GM18907 (cell line): ENCODE data around the gene IL1RAPL1.
"Not testable (repeated sequence)": the region's sequence is repeated elsewhere in the genome, so short reads cannot be mapped to it uniquely, and the experiment has no call there.

Experiments used
- ATAC-seq: cut with Tn5 transposase; IDR thresholded peaks from one replicate; pipeline ENCODE4 v1.9.1; 2021; ENCODE audit warnings: mild to moderate bottlenecking, moderate library complexity; ENCODE audit not compliant: unreplicated experiment

Gene IL1RAPL1

DNA sequence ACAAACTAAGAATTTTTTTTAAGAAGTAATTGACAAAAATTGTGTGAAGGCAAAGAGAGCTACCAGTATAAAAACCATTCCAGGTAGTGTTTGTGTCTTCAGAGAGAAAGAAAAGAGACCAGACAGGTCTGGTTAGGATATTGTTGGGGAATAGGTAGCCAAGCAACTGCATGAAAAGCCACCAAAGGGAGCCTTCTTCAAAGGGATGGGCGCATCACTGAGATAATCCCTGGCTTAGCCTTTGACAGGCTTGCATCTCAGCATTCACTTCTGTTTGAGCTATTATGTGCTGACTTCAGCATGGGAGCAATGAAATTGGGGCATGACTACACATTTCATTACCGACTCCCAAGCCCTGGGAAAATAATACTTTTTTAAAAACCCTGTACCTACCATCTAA lies 496.6 kb downstream of the IL1RAPL1 start:
- ATAC-seq, result no peak

- no peak for ATAC-seq
Observed at GRCh38 chrX:29090811-29091210, 503.6 kb downstream of the IL1RAPL1 start.

- no peak for ATAC-seq
Observed at GRCh38 chrX:29107231-29107630, 520.0 kb downstream of the IL1RAPL1 start.

- no peak for ATAC-seq
Observed at GRCh38 chrX:29110041-29110440, 522.8 kb downstream of the IL1RAPL1 start.

GRCh38 chrX:29113221-29113620 lies 526.0 kb downstream of the IL1RAPL1 start:
- no peak for ATAC-seq

DNA sequence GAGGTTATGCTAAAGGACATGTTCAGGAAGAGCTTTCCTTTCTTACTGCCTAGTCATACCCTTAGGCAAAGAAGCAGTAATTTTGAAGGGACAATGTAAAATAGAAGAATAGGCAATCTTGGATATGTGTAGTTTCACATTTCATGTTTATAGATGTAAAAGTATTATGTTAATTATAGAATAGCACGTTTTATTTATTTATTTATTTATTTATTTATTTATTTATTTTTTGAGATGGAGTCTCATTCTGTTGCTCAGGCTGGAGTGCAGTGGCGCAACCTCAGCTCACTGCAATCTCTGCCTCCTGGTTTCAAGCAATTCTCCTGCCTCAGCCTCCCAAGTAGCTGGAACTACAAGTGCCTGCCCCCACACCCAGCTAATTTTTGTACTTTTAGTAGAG lies 535.6 kb downstream of the IL1RAPL1 start:
- not testable (repeated sequence) for ATAC-seq

DNA sequence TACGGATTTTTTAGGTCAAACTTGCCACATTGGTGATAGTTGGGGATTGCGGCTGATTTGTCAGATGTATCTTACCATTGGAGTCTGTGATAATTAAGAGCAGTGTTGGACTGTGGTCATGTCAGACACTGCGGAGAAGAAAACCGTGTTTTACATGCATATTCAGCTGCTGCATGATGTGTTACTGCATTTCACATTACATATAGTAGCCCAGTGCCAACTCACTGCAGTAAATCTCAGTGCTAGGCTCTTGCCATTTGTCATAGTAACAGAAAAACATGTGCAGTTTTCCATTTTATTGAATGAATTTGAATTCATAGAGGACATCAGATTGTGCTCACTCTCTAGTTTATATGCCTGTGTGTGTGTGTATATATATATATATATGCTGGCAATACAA lies 543.7 kb downstream of the IL1RAPL1 start:
- ATAC-seq, result no peak

- ATAC-seq, result no peak
Observed at GRCh38 chrX:29136904-29137303, 549.7 kb downstream of the IL1RAPL1 start.

GRCh38 chrX:29138003-29138402 lies 550.8 kb downstream of the IL1RAPL1 start:
- ATAC-seq, result no peak

- no peak for ATAC-seq
Observed at GRCh38 chrX:29143356-29143755, 556.1 kb downstream of the IL1RAPL1 start.

DNA sequence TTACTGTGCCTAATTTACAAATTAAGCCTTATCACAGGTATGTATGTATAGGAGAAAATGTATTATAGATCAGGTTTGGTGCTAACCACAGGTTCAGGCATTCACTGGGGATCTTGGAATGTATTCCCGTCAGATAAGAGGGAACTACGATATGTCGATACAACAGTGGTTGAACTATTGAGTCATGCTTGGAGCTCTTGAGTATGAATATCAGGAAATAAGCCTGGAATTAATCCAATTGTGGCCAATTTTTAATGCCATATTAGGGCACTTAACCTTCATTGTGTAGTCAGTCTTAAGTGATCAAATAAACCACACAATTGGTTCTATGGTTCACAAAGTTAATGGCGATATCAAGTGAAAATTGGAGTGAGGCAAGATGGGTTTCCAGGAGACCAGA lies 556.5 kb downstream of the IL1RAPL1 start:
- no peak for ATAC-seq

GRCh38 chrX:29145316-29145715 lies 558.1 kb downstream of the IL1RAPL1 start:
- no peak for ATAC-seq

DNA sequence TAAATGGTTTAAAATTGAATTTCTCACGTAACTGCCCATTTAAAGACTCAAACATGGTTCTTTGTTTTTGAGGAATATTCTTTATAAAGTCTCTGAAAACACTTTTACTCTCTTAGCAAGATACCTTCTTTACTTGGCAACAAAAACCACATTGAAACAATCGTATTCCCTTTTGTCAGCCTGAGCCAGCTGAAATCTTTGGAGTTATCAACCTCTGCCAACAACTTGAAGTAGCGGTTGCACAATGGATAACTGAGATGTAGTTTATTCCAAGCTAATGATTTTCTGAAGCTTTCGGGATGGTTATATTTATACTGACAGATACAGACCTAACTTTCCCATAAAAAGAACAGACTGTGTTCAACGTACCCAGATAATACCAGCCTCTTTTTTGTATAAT lies 561.3 kb downstream of the IL1RAPL1 start:
- no peak for ATAC-seq

DNA sequence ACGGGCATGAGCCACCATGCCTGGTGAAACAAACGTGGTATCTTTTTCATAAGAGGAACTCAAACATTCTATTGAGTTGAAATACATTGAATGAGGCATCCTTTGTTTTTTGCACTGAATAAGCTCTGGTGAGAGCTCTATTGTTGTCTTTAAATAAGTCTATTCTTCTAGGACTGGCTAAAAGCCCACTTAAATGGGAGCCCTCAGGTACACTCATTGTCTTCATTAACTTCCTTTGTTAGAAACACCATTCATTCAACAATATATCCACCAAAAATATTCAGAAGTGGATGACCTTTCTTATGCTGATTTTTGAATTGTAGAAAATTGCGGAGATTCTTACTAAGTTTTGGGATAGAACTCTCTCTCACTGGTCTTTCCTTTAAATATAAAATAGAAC lies 568.0 kb downstream of the IL1RAPL1 start:
- no peak for ATAC-seq

GRCh38 chrX:29172880-29173279 lies 585.6 kb downstream of the IL1RAPL1 start:
- no peak for ATAC-seq

DNA sequence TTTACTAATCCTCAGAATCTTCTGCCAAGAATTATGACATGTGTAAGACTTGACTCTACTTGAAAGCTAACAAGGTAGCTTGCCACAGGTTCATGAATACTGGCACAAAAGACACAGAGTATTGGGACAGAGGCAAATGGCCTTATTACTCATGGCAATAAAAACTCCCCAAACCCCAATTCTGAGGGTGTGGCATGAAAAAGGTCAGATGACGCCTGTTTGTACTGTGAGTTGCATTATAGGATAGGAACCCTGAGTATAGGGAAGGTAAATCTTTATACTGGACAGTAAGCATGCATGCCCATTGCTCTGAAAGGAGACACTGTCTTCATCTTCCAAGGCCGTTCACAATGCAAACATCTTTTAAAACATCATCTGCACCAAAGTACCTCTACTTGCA lies 600.0 kb downstream of the IL1RAPL1 start:
- ATAC-seq, result no peak

DNA sequence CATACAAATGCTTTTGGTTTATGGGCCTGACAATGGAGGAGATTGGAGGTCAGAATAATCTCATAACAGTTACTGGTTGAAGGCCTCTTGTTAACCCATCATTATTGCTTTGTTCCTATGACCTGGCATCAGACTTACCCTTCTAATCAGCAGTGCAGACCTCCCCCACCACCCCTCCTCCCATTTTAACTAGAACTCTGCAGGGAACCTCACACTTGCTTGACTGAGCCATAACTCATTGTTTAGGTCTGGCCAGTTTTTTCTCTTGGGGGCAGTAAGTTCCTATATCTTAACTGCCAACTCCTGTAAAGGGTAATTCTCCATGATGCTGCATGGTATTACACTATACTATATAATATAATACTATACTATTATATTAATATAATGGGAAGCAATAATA lies 609.3 kb downstream of the IL1RAPL1 start:
- no peak for ATAC-seq

GRCh38 chrX:29215251-29215650 lies 628.0 kb downstream of the IL1RAPL1 start:
- ATAC-seq, result no peak

DNA sequence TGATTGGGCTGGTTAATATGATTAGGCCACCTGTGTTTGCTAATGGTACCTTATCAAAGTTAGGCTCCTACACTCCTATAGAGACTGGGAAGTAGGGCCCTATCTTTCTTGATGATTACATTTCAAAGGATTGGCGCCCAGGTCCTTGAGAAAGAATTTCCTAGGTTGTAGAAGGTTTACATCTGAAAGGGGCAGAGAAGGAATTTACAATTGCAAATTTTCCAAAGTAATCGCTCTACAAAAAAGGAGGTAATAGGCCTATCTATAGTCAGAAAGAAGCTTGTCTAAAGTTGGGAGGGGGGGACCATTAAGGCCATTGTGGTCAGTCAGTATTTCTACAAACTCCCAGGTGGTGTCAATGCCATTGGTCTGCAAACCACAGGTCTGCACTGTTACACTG lies 638.4 kb downstream of the IL1RAPL1 start:
- ATAC-seq, result no peak

- ATAC-seq, result no peak
Observed at GRCh38 chrX:29229802-29230201, 642.6 kb downstream of the IL1RAPL1 start.

- ATAC-seq, result no peak
Observed at GRCh38 chrX:29231800-29232199, 644.6 kb downstream of the IL1RAPL1 start.

DNA sequence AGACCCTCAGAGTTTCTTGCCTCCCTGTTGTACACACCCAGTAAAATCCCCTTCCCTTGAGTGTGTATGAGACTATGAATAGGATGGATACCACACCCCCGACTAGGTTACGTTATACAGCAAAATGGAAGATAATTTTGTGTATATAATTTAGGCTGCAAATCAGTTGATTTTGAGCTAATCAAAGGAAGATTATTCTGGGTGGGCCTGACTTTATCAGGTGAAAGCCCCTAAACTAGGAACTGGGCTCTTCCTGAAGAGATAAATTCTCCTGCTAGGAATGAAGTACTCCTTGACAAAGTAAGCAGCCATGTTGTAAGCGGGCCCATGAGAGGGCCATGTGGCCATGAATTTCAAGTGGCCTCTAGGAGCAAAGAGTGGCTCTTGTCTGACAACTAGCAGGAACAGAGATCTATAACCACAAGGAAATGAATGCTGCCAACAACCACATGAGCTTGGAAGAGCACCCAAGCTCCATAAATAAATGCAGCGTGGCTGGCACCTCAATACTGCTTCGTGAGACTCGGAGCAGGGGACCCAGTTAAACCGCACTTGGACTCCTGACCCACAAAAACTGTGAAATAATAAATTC lies 646.4 kb downstream of the IL1RAPL1 start:
- no peak for ATAC-seq

- ATAC-seq, result no peak
Observed at GRCh38 chrX:29237972-29238371, 650.7 kb downstream of the IL1RAPL1 start.
